ENCODE data around the gene MYH10.

DNA sequence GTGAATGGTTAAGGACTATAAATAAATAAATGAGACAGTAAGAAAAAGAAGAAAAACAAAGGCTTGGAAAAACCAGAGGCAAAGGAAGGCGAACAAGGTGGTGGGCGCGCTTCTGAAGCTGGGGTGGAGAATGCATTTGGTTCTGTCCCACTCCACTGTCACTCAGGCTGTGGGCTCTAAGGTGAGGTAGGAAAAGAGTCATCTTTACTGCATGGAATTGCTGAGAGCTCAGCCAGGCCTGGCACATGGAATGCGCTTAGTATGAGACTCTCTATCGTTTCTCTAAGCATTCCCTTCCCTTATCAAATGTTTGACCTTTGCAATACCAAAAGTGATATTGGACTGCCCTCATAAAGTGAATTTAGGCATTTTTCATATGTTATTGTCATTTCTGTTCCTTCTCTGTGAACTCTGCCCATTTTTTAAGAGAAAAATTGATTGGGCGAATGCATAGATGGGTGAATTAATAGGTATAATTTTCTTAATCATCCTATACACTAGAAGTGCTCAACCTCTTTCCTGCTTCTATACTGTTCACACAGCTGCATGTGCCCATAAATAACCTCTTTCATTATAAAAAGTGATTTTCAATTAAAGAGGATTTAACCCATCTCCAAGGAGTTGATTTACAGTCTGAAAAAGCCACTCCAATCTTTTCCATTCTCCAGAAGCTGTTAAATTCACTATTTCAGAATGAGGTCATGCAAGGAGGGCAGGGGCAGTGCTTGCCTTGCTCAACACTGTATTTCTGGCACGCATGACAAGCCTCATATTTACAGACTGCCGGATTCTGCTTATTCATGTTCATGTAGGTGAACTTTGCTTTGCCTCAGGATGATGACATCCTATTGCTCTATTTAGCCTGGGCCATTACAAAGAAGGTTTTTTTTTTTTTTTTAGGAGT is 87.7 kb downstream of the MYH10 start:
- TF ChIP-seq EZH2phosphoT487 (IDR thresholded peaks at IDR 0.05; ENCODE audit: insufficient read depth, low read depth): no peak
- TF ChIP-seq EZH2 (IDR thresholded peaks at IDR 0.05; ENCODE audit: insufficient read depth, poor library complexity, severe bottlenecking): no peak
